ENCODE data around the gene PTPA.
"Not testable (repeated sequence)": the region's sequence is repeated elsewhere in the genome, so short reads cannot be mapped to it uniquely, and the experiment has no call there.

PTPA gene

DNA sequence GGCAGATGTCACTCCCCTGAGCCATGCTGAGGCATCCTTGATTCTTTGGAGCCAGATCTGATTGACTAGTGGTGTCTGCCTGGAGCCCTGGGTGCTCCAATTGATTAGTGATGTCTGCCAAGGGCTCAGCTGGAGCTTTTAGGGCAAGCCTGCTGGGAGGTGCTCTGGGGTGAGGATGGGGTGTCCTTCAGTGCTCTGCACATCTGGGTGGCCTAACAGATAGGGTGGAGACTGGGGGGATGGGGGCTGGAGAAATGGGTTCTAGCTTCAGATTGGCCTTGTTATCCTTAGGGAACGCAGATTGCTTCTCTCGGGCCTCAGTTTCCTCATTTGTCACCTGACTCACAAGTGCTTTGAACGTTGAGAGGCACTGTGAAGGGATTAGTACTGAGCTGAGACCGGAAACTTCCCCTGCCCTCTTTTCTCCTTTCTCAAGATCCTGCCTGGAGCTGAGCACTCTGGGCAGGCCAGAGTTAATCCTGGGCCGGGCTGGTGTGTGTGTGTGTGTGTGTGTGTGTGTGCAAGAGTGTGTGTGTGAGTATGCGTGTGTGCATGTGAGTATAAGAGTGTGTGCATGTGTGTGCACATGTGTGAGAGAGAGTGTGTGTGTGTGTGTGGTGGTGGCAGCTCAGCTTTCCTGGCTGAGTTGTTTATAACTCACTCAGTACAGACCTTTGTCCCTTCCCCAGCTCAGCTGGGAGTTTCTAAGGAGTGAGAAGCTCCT lies 72.4 kb downstream of the PTPA start:
- no peak for TF ChIP-seq CTCF (IDR thresholded peaks at IDR 0.05; ENCODE audit: low read depth, low read length, missing control alignments)
- H3K4me3 ChIP-seq (replicated peaks; ENCODE audit: low read depth, low read length), result no peak overlapping the region
- no peak for DNase-seq (ENCODE audit: extremely low read depth, low read depth)

- TF ChIP-seq CTCF (IDR thresholded peaks at IDR 0.05; ENCODE audit: low read depth, low read length, missing control alignments), result no peak
- H3K4me3 ChIP-seq (replicated peaks; ENCODE audit: low read depth, low read length), result no peak overlapping the region
- DNase-seq (ENCODE audit: extremely low read depth, low read depth), result no peak
Observed at GRCh38 chr9:129184219-129184524, 73.0 kb downstream of the PTPA start.

- no peak for DNase-seq (ENCODE audit: extremely low read depth, low read depth)
- no peak for TF ChIP-seq CTCF (IDR thresholded peaks at IDR 0.05; ENCODE audit: low read depth, low read length, missing control alignments)
Observed at GRCh38 chr9:129184596-129185122, 73.4 kb downstream of the PTPA start.

DNA sequence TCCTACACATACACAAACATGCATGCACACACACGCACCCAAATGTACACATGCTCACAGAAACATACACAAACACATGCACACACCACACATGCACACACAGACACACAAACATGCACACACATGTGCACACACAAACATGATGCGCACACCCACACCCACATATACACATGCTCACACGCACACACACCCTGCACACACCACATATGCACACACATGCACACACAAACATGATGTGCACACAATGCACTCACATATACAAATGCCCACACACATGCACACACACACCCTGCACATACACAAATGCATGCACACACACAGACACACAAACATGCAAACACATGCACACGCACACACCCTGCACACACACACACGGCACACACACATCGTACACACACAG lies 74.2 kb downstream of the PTPA start:
- no peak for DNase-seq (ENCODE audit: extremely low read depth, low read depth)
- H3K4me3 ChIP-seq (replicated peaks; ENCODE audit: low read depth, low read length), result no peak overlapping the region
- no peak for TF ChIP-seq CTCF (IDR thresholded peaks at IDR 0.05; ENCODE audit: low read depth, low read length, missing control alignments)

More at GRCh38 chr9:129184596-129185122, 73.4 kb downstream of the PTPA start:
- no peak overlapping the region for H3K4me3 ChIP-seq (replicated peaks; ENCODE audit: low read depth, low read length)

GRCh38 chr9:129185991-129186390 lies 74.8 kb downstream of the PTPA start:
- H3K4me3 ChIP-seq (replicated peaks; ENCODE audit: low read depth, low read length), result no peak overlapping the region
- TF ChIP-seq CTCF (IDR thresholded peaks at IDR 0.05; ENCODE audit: low read depth, low read length, missing control alignments), result no peak
- no peak for DNase-seq (ENCODE audit: extremely low read depth, low read depth)

GRCh38 chr9:129187042-129187441 lies 75.8 kb downstream of the PTPA start:
- H3K4me3 ChIP-seq (replicated peaks; ENCODE audit: low read depth, low read length), result no peak overlapping the region
- no peak for DNase-seq (ENCODE audit: extremely low read depth, low read depth)
- no peak for TF ChIP-seq CTCF (IDR thresholded peaks at IDR 0.05; ENCODE audit: low read depth, low read length, missing control alignments)

- not testable (repeated sequence) for DNase-seq (ENCODE audit: extremely low read depth, low read depth); H3K4me3 ChIP-seq (replicated peaks; ENCODE audit: low read depth, low read length)
Observed at GRCh38 chr9:129189971-129190370, 78.8 kb downstream of the PTPA start.

Data from HFF-Myc (cell line).